Neural progenitor cell (in vitro differentiated cells): Measurements from ENCODE around the gene LRP1B. TPM values are rescaled to one million over a fixed set of nuclear protein-coding genes. Genes with fewer than 3 reads are reported as not detected.

Source experiments
- DNase-seq: peaks from one replicate; pipeline ENCODE4 v3.0.0-alpha.2; 2016; ENCODE audit warnings: low spot score
- H2AFZ ChIP-seq: fragments of 200-600 bp; sonication (generic); replicated peaks from 2 replicates; pipeline ENCODE4 v1.6.1; 2016; ENCODE audit warnings: antibody characterized with exemption
- H3F3A ChIP-seq: fragments of 200-600 bp; sonication (generic); 2 replicates; pipeline ENCODE4 v1.6.1; 2016; ENCODE audit warnings: antibody characterized with exemption, low read depth
- H3K27ac ChIP-seq: fragments of 200-600 bp; sonication (generic); 2 replicates; pipeline ENCODE4 v1.5.1; 2016; ENCODE audit warnings: mild to moderate bottlenecking
- H3K27me3 ChIP-seq: fragments of 200-600 bp; sonication (generic); 2 replicates; pipeline ENCODE4 v1.6.1; 2016; ENCODE audit warnings: mild to moderate bottlenecking, moderate library complexity
- H3K36me3 ChIP-seq: fragments of 200-600 bp; sonication (generic); 2 replicates; pipeline ENCODE4 v1.5.1; 2016
- H3K4me1 ChIP-seq: fragments of 200-600 bp; sonication (generic); 2 replicates; pipeline ENCODE4 v1.6.1; 2016; ENCODE audit warnings: mixed run types
- H3K4me2 ChIP-seq: fragments of 200-600 bp; sonication (generic); 2 replicates; pipeline ENCODE4 v1.6.1; 2016
- H3K4me3 ChIP-seq: fragments of 200-600 bp; sonication (generic); 2 replicates; pipeline ENCODE4 v1.5.1; 2016
- H3K79me2 ChIP-seq: fragments of 200-600 bp; sonication (generic); 2 replicates; pipeline ENCODE4 v1.6.1; 2016; ENCODE audit warnings: low read depth
- H3K9ac ChIP-seq: fragments of 200-600 bp; sonication (generic); 2 replicates; pipeline ENCODE4 v1.6.1; 2016
- H3K9me3 ChIP-seq: fragments of 200-600 bp; sonication (generic); 2 replicates; pipeline ENCODE4 v1.5.1; 2016; ENCODE audit warnings: low read depth
- H4K20me1 ChIP-seq: fragments of 200-600 bp; sonication (generic); 2 replicates; pipeline ENCODE4 v1.6.1; 2016; ENCODE audit warnings: low read depth
- H3K27ac Mint-ChIP-seq: 3 replicates; pipeline ENCODE4 v1.8.0; 2021; ENCODE audit warnings: mixed read lengths
- H3K27me3 Mint-ChIP-seq: 2 replicates; pipeline ENCODE4 v1.8.0; 2022; ENCODE audit warnings: low read depth, mild to moderate bottlenecking, inconsistent platforms, moderate library complexity, mixed read lengths; ENCODE audit not compliant: insufficient read depth
- H3K36me3 Mint-ChIP-seq: 3 replicates; pipeline ENCODE4 v1.8.0; 2021; ENCODE audit warnings: mixed read lengths
- H3K4me1 Mint-ChIP-seq: 3 replicates; pipeline ENCODE4 v1.8.0; 2021; ENCODE audit warnings: mixed read lengths
- H3K4me3 Mint-ChIP-seq: 3 replicates; pipeline ENCODE4 v1.8.0; 2021; ENCODE audit warnings: mild to moderate bottlenecking, moderate library complexity, mixed read lengths
- H3K9me3 Mint-ChIP-seq: 3 replicates; pipeline ENCODE4 v1.8.0; 2020; ENCODE audit warnings: mixed read lengths
- EZH2 ChIP-seq: fragments of 200-600 bp; sonication (generic); IDR thresholded peaks from 2 replicates; pipeline ENCODE4 v1.6.1; 2017; ENCODE audit warnings: antibody characterized with exemption, mild to moderate bottlenecking, moderate library complexity
- EZH2phosphoT487 ChIP-seq: fragments of 200-600 bp; sonication (generic); IDR thresholded peaks from 2 replicates; pipeline ENCODE4 v1.6.1; 2017; ENCODE audit warnings: antibody characterized with exemption
- total RNA-seq: library from RNA; depleted of rRNA; stranded (reverse); fragments of >200 nt; gene quantifications from 2 replicates; pipeline ENCODE4 v1.2.3, GENCODE V29; 2015; ENCODE audit warnings: low replicate concordance
- TF ChIP-seq, protein P1 (sequence below): fragments of 200-600 bp; sonication (generic); IDR thresholded peaks from 2 replicates; pipeline ENCODE4 v1.5.1; 2017; ENCODE audit warnings: antibody characterized with exemption, mild to moderate bottlenecking

Gene LRP1B
- total RNA-seq, 1 donor from 2014 or later = not detected

DNA sequence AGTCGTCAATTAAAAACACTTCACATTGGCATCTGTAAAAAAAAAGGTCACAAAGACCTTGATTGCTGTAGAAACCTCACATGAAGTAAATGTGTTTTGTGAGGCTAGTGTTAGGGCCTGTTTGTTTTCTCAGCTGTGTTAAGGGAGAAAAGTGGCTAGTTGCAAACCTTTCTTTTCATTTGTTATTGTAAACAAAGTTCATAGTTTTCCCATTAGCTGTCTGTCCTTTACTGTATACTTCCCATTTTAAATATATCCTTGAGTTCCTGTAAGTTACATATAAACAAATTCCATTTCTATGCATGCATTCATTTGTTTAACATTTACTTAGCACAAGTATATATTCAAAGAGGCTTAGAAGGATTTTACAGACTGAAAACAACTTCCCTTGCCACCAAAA is 1250.2 kb downstream of the LRP1B start:
- no peak overlapping the region for H2AFZ ChIP-seq
- no peaks in the 10 kb centered on the region for H3K4me1 ChIP-seq
- no peaks in the 10 kb centered on the region for H3K27me3 ChIP-seq
- no peak overlapping the region for H3K27ac Mint-ChIP-seq
- H3K27me3 Mint-ChIP-seq = peaks cover 4% of the 10 kb centered on the region
- H3K36me3 Mint-ChIP-seq = no peaks in the 10 kb centered on the region
- no peaks in the 10 kb centered on the region for H3K36me3 ChIP-seq
- no peak overlapping the region for H3K4me2 ChIP-seq
- H3K9me3 ChIP-seq = peaks cover under 1% of the 10 kb centered on the region
- H3K27ac ChIP-seq = no peak overlapping the region
- no peak overlapping the region for H3K4me3 Mint-ChIP-seq
- no peaks in the 10 kb centered on the region for H4K20me1 ChIP-seq
- H3K9me3 Mint-ChIP-seq = peaks cover 12% of the 10 kb centered on the region
- H3K9ac ChIP-seq = no peak overlapping the region
- H3K79me2 ChIP-seq = no peaks in the 10 kb centered on the region
- H3K4me1 Mint-ChIP-seq = no peaks in the 10 kb centered on the region
- TF ChIP-seq EZH2 (no peak), EZH2phosphoT487 (no peak)
- TF ChIP-seq, protein P1, sequence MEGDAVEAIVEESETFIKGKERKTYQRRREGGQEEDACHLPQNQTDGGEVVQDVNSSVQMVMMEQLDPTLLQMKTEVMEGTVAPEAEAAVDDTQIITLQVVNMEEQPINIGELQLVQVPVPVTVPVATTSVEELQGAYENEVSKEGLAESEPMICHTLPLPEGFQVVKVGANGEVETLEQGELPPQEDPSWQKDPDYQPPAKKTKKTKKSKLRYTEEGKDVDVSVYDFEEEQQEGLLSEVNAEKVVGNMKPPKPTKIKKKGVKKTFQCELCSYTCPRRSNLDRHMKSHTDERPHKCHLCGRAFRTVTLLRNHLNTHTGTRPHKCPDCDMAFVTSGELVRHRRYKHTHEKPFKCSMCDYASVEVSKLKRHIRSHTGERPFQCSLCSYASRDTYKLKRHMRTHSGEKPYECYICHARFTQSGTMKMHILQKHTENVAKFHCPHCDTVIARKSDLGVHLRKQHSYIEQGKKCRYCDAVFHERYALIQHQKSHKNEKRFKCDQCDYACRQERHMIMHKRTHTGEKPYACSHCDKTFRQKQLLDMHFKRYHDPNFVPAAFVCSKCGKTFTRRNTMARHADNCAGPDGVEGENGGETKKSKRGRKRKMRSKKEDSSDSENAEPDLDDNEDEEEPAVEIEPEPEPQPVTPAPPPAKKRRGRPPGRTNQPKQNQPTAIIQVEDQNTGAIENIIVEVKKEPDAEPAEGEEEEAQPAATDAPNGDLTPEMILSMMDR = no peak
- DNase-seq = no peak
- H3F3A ChIP-seq = no peaks in the 10 kb centered on the region
- no peak overlapping the region for H3K4me3 ChIP-seq

DNA sequence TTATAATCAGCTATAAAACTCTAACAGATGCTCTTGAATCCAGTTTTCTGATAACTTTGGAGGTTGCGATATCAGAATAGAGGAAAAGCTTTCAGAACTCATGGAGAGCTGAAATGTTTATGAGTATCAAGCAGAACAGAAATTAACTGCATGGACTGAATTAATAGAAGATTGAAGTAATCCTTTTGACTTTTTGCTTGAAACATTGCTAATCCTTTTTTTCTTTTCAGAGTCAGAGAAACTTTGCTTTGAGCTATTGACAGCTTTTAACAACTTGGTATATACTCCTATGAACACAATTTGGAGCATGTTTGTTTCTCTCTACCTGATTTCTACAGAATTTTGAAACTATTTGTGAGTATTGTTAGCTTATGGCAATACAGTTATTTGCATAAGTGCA is 1254.8 kb downstream of the LRP1B start:
- Histone ChIP-seq H3K79me2 (no peaks in the 10 kb centered on the region), H3K27me3 (no peaks in the 10 kb centered on the region), H3F3A (no peaks in the 10 kb centered on the region), H3K9ac (no peak overlapping the region), H3K9me3 (peaks cover 13% of the 10 kb centered on the region), H3K4me3 (no peak overlapping the region), H3K4me2 (no peak overlapping the region), H3K27ac (no peak overlapping the region), H3K4me1 (no peaks in the 10 kb centered on the region), H2AFZ (no peak overlapping the region), H3K36me3 (no peaks in the 10 kb centered on the region), H4K20me1 (no peaks in the 10 kb centered on the region)
- DNase-seq = no peak
- no peak overlapping the region for H3K4me3 Mint-ChIP-seq
- peaks cover 22% of the 10 kb centered on the region for H3K9me3 Mint-ChIP-seq
- no peaks in the 10 kb centered on the region for H3K36me3 Mint-ChIP-seq
- no peaks in the 10 kb centered on the region for H3K4me1 Mint-ChIP-seq
- peaks cover 4% of the 10 kb centered on the region for H3K27me3 Mint-ChIP-seq
- H3K27ac Mint-ChIP-seq = no peak overlapping the region
- TF ChIP-seq, protein P1 = no peak
- no peak for TF ChIP-seq EZH2phosphoT487
- no peak for TF ChIP-seq EZH2

DNA sequence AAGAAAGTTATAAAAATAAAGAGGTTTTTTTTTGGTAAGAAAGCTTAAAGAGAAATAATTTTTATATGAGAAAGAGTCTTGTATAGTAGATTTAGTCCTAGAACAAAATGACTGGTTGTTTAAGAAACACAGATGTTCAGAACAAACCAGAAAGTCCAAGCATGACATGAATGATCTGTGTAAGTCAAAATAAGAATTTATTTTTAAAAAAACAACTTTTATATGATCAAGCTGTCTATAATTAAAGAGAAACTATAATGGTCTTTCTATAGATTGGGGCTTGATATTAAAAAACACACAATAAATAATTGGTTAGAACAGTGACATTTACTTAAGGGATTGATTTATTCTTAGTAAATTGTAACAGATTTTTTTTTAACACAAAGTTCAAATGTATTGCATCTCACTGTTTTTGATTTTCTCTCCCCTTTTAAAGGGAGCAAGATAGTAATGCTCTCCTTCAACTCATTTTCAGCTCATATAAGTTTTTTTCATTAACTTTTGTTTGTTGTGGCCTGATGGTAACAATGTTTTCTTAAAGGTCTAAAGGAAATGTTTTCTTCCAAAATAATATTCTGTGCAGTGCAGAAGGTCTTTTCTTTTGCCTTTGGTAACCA is 1256.8 kb downstream of the LRP1B start:
- DNase-seq = no peak
- Histone ChIP-seq H2AFZ (no peak overlapping the region), H3K4me1 (no peaks in the 10 kb centered on the region), H3K9me3 (peaks cover 13% of the 10 kb centered on the region), H3K79me2 (no peaks in the 10 kb centered on the region), H3K4me3 (no peak overlapping the region), H3K9ac (no peak overlapping the region), H3K27ac (no peak overlapping the region), H3F3A (no peaks in the 10 kb centered on the region), H3K36me3 (no peaks in the 10 kb centered on the region), H3K27me3 (no peaks in the 10 kb centered on the region), H3K4me2 (no peak overlapping the region), H4K20me1 (no peaks in the 10 kb centered on the region)
- H3K4me1 Mint-ChIP-seq = no peaks in the 10 kb centered on the region
- peaks cover 22% of the 10 kb centered on the region for H3K9me3 Mint-ChIP-seq
- no peak for TF ChIP-seq EZH2
- TF ChIP-seq, protein P1 = no peak
- H3K27ac Mint-ChIP-seq = no peak overlapping the region
- no peaks in the 10 kb centered on the region for H3K36me3 Mint-ChIP-seq
- H3K4me3 Mint-ChIP-seq = no peak overlapping the region
- H3K27me3 Mint-ChIP-seq = peaks cover 4% of the 10 kb centered on the region
